ENCODE results near the gene DUSP1.

- TF ChIP-seq POLR2A (IDR thresholded peaks at IDR 0.05) = no peak
- TF ChIP-seq CTCF (IDR thresholded peaks at IDR 0.05 in 8 of 11, conservative IDR thresholded peaks at IDR 0.05 in 3 of 11) = no peak
- TF ChIP-seq POLR2AphosphoS5 (IDR thresholded peaks at IDR 0.05) = no peak
Observed at GRCh38 chr5:172731680-172732074, 39.3 kb downstream of the DUSP1 start.

All from spleen (tissue), 7 donors.